Hepatocyte (in vitro differentiated cells): ENCODE measurements around the gene ANKRD31. TPM values are rescaled to one million over a fixed set of nuclear protein-coding genes. Genes with fewer than 3 reads are reported as not detected.

ENCODE experiments used
- DNase-seq: peaks from one replicate; pipeline ENCODE4 v3.0.0-alpha.2; 2016; ENCODE audit warnings: low spot score
- H2AFZ ChIP-seq: fragments of 200-600 bp; sonication (generic); 2 replicates; pipeline ENCODE4 v1.6.0; 2016; ENCODE audit warnings: antibody characterized with exemption, mild to moderate bottlenecking
- H3K27ac ChIP-seq: fragments of 200-600 bp; sonication (generic); 2 replicates; pipeline ENCODE4 v1.5.1; 2016; ENCODE audit warnings: mild to moderate bottlenecking
- H3K27me3 ChIP-seq: fragments of 200-600 bp; sonication (generic); 2 replicates; pipeline ENCODE4 v1.6.1; 2016
- H3K36me3 ChIP-seq: fragments of 200-600 bp; sonication (generic); replicated peaks from 2 replicates; pipeline ENCODE4 v1.5.1; 2016; ENCODE audit warnings: low read depth; ENCODE audit not compliant: insufficient read depth
- H3K4me1 ChIP-seq: fragments of 200-600 bp; sonication (generic); 2 replicates; pipeline ENCODE4 v1.5.1; 2016; ENCODE audit warnings: mild to moderate bottlenecking, moderate library complexity; ENCODE audit not compliant: insufficient read depth
- H3K4me2 ChIP-seq: fragments of 200-600 bp; sonication (generic); 2 replicates; pipeline ENCODE4 v1.6.0; 2016
- H3K4me3 ChIP-seq: fragments of 200-600 bp; sonication (generic); 2 replicates; pipeline ENCODE4 v1.5.1; 2016; ENCODE audit warnings: mild to moderate bottlenecking
- H3K79me2 ChIP-seq: fragments of 200-600 bp; sonication (generic); 2 replicates; pipeline ENCODE4 v1.6.0; 2017; ENCODE audit warnings: mild to moderate bottlenecking
- H3K9me2 ChIP-seq: fragments of 200-600 bp; sonication (generic); replicated peaks from 2 replicates; pipeline ENCODE4 v1.6.0; 2017; ENCODE audit warnings: mild to moderate bottlenecking; ENCODE audit not compliant: insufficient read depth
- H3K9me3 ChIP-seq: fragments of 200-600 bp; sonication (generic); 2 replicates; pipeline ENCODE4 v1.5.1; 2016; ENCODE audit warnings: low read depth, mild to moderate bottlenecking
- H4K20me1 ChIP-seq: fragments of 200-600 bp; sonication (generic); 2 replicates; pipeline ENCODE4 v1.6.0; 2016; ENCODE audit warnings: mild to moderate bottlenecking; ENCODE audit not compliant: insufficient read depth, poor library complexity, severe bottlenecking
- EZH2phosphoT487 ChIP-seq: fragments of 200-600 bp; sonication (generic); IDR thresholded peaks from one replicate; pipeline ENCODE4 v1.6.1; 2018; ENCODE audit warnings: antibody characterized with exemption, mild to moderate bottlenecking, low read depth, moderate library complexity; ENCODE audit not compliant: unreplicated experiment, severe bottlenecking
- WGBS: methylation state at CpG from one replicate; pipeline ENCODE4 v1.1.6; 2016; ENCODE audit warnings: low lambda C conversion rate; ENCODE audit errors: missing lambda C conversion rate; 5-methylcytosine and 5-hydroxymethylcytosine counted together
- polyA plus RNA-seq: library from polyadenylated mRNA; unstranded; fragments of >200 nt; fragmentation: Nextera tagmentation; extraction: Ambion mirVana; gene quantifications from 2 replicates; pipeline ENCODE4 v1.2.1, GENCODE V29; 2016
- small RNA-seq: library from RNA; depleted of rRNA; stranded (forward); fragments of <200 nt; gene quantifications from one replicate; pipeline ENCODE3, GENCODE V24; 2014
- total RNA-seq: library from RNA; depleted of rRNA; stranded (reverse); fragments of >200 nt; gene quantifications from 2 replicates; pipeline ENCODE4 v1.2.3, GENCODE V29; 2014

ANKRD31 gene
- total and polyA plus RNA-seq, 2 experiments from 2014 or later: 0.19 to 0.47 TPM

DNA sequence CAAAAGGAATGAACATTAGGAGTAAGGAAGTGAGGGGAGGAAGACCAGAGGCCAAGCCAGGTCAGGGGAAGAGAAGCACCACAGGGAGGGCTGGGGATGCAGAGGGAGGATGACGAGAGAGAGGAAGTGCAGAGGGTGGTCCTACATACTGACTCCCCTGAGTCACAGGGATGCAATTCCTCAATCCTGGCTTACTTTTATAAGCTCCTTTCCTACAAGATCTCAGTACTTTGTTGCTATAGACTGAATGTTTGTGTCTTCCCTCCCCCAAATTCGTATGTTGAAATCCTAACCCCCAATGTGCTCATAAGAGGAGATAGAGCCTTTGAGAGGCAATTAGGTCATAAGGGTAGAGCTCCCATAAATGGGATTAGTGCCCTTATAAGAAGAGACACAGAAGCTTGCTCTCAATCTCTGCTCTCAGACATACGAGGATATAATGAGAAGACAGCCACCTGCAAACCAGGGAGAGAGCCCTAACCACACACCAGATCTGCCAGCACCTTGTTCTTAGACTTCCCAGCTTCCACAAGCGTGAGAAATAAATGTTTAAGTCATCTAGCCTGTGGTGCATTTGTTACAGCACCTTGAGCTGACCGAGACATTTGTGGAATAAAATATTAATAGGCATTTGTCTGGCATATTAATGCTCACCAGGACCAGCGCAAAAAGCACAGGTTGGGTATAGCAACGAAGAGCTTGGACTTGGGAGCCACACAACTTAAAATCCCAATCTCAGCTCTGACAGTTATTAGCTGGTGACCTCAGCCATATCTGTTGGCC is 217.7 kb downstream of the ANKRD31 start:
- 83% methylated on average over 7 of the region's 7 CpGs for WGBS
- Histone ChIP-seq H3K36me3 (no peaks in the 10 kb centered on the region), H3K27me3 (no peaks in the 10 kb centered on the region), H3K9me3 (no peaks in the 10 kb centered on the region), H3K79me2 (no peaks in the 10 kb centered on the region), H4K20me1 (no peaks in the 10 kb centered on the region), H3K4me1 (no peaks in the 10 kb centered on the region), H3K4me3 (no peak overlapping the region), H3K9me2 (no peaks in the 10 kb centered on the region), H3K27ac (no peak overlapping the region), H3K4me2 (no peak overlapping the region), H2AFZ (no peak overlapping the region)
- TF ChIP-seq EZH2phosphoT487: no peak
- no peak for DNase-seq

Small RNA genes within 50 kb of the gene (small RNA-seq; reads per million reads assigned to genes)
- gene SUMO2P5: not detected

Other genes with a start within 250 kb of the ANKRD31 start
- gene GCNT4, start 184.3 kb downstream of the ANKRD31 start, total RNA-seq: 7.9 and 8.3 TPM in 2 replicates
- 1.5 TPM in 2 replicates for gene GCNT4, start 184.3 kb downstream of the ANKRD31 start, polyA plus RNA-seq
- 207 and 208 TPM in 2 replicates for gene HMGCR, start 100.3 kb upstream of the ANKRD31 start, total RNA-seq
- 70.2 and 76.1 TPM in 2 replicates for gene HMGCR, start 100.3 kb upstream of the ANKRD31 start, polyA plus RNA-seq